Urothelium cell line (cell line): ENCODE measurements around the gene C9orf72.
A peak's percentile ranks its signal among the peaks of the same experiment; 100 is the strongest.

Experiments used
- DNase-seq: peaks from one replicate; pipeline ENCODE4 v3.0.0; 2011; ENCODE audit warnings: low spot score, mixed read lengths
- FAIRE-seq: peaks from 2 replicates; lab custom pipeline; 2011; peaks lifted over from hg19 to GRCh38; lab: Jason Lieb, UNC

C9orf72 gene

DNA sequence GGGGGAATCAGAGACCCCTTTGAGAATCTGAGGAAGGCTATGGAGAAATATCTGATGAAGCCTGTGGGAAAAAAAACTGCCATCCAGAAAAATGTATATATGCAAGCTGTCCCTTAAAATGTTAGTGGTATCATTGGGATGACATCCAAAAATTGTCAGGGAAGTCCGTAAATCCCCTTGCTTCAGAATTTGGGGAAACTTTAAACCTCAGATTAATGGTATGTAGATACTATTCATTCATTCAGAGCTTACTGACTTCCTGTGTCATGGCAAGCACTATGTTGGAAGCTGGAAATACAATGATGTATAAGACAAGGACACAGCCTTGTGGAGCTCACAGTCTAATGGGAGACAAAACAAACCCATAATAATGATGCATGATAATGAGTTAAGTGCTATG is 32.8 kb downstream of the C9orf72 start:
- DNase-seq (no peak), FAIRE-seq (no peak)

DNA sequence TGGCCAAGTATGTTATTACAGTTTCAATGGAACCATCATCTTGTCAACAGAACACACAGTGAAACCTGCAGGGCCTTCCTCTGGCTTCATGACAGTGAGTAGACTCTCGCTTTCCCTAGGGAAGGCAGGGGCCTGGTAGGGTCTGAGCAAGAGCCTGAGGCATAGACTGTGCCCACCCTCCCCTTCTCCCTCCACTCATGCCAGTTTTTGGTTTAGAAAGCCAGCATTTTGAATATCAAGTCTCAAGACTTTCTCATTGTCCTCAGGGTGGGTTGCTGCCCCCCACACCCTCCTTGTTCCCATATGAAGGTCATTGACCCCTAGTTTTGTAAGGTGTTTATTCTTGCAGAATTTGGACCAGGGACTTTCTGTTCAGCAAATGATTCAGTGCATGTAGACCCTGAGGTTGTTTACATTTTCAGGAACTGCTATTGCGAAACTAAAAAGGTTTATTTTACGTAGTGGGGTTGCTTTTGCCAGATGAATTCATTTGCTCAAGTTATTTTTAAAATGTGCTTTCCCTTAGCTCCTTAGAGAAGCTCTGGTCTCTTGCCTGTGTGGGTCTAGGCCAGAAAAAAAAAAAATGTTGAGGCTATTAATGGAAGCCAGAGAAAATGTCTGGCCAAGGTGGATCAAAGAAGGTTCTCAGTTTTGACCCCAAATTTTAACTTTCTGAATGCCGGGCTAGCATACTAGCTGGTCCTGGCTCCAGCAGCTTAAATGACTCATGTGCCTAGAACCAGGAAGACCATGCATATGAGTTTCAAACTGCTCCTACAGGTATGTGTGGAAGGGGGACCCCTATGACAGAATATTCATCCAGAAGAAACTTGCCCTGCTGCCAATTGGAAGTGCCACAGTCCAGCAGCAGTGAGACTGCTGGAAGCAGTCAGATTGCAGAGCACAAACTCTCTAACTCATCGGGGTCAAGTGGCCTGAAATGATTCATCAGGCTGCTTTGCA is 33.5 kb downstream of the C9orf72 start:
- no peak for FAIRE-seq
- DNase-seq = no peak

DNA sequence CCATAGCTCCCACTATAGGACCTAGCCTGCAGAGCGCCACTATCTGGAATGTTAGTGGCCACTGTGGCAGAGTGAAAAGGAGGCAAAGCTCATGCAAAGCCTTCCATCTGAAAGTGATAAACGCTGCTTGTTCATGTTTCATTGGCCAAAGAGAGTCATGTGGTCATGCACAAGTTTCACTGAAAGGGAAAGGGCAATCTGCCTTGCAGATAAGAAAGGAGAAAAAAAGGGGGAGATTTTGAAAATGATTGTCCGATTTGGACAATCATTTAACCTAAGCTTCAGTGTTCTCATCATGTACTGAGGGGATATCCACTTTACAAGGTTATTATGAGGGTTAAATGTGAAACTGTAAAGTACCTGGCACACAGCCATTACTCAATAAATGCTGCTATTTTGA is 34.6 kb downstream of the C9orf72 start:
- FAIRE-seq (no peak), DNase-seq (no peak)

DNA sequence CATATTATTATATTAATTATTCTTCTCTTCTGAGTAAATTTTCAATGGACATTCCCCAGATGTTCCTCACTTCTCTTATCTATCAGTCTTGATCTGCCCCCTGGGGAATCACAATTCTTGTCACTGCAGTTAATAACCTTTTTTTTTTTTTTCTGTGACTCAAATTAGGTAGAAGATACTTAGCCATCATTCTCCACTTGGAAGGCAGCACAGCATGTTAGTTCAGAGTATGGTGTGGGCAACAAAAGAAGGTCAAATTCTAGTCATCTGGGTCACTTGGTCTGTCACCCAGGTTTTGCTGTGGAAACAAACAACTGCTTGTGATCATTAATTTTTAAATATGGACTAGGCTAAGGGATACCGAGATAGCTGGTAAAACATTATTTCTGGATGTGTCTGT is 35.5 kb downstream of the C9orf72 start:
- DNase-seq (no peak), FAIRE-seq (no peak)

DNA sequence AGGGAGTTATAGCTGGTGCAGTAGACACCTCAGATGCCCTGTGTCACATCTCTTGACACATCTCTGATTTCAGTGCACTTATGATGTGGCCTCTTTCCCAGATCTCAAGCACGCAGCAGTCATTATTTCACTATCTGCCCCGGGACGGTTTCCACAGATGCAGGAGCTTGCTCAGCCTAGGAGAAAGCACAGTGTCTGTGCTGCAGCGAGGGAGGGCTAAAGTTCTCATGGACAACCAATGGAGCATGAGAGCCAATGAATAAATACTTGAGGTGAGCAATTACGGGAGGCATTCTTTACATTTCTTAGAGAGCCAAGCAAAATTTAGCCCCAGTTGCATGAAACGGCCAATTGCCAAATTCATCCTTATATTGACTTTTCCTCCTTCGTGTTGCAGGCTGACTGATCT is 36.2 kb downstream of the C9orf72 start:
- FAIRE-seq (peak; percentile 79), DNase-seq (no peak)

DNA sequence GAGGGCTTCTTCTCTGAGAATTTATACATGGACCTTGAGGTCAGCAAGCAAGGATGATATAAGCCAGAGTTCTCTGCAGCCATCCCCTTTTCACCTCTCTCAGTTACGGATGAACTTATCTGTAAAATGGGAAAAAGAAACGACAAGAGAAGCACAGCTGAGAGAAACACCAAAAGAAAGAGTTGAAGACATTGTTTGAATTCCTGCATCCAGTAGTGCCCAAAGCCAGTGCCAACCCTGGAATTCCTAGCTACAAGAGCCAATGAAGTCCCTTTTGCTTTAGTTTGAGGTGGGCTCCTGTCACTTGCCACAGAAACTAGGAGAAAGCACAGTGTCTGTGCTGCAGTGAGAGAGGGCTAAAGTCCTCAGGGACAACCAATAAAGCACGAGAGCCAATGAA is 37.1 kb downstream of the C9orf72 start:
- no peak for FAIRE-seq
- no peak for DNase-seq

DNA sequence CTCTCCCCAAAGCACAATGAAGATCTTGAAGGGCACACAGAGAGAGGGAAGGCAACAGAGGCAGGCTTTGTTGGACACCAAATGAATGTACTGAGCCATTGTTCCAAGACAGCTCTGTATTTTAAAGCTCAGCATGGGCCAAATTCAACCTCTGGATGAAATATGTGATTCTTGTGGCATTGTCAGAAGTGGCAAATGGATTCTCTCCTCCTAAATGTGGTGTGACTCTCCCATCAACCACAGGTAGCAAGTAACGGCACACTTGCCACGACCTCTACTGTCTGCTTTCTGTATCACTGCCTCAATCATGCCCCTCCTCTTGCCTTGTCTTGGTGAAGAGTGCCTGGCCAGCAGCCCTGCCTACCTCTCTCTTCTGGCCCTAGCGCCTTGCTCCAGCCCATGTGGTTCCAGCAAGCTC is 37.6 kb downstream of the C9orf72 start:
- DNase-seq (peak; percentile 42), FAIRE-seq (peak; percentile 79)

DNA sequence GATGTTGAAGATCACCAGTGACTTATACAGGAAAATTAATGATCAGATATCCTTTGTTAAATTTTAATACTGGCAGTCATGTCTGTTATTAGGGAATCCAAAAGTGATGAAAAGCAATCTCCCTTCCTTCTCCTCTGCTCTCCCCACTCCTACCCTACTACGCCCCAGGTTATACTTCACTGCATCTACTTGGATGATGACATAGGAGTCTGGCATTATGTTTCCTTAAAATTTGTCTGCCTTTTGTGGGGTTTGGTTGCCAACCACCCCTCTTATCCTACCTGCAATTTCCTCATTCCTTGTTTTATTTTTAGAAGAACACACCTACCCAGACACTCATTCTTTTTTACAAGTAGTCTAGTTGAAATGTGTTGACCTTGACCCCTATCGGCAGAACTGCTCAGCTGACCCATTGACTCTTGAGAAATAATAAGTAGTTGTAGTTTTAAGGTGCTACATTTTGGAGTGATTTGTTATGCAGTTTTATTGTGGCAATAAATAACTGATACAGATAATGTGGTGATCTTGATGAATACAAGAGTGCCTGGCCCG is 38.5 kb downstream of the C9orf72 start:
- DNase-seq (no peak), FAIRE-seq (peak; percentile 35)

DNA sequence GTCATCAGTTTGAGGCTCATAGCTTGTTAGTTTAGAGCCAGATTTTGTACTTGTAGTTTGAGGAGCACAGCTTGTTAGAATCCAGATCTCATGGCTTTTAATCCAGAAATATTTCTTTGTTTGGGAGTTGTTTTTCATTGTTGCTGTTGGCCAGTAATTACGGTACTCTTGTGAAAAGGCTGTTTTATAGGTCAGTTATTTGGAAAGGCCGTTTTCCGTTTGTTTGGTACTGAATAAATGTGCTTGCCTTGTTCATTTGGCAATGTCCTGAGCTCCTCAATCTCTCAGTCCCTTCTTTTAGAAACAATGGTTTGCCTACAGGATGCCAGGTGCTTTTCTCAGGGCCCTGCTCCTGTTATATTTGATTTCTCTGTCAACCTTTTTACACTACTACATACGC is 39.1 kb downstream of the C9orf72 start:
- DNase-seq (no peak), FAIRE-seq (no peak)

DNA sequence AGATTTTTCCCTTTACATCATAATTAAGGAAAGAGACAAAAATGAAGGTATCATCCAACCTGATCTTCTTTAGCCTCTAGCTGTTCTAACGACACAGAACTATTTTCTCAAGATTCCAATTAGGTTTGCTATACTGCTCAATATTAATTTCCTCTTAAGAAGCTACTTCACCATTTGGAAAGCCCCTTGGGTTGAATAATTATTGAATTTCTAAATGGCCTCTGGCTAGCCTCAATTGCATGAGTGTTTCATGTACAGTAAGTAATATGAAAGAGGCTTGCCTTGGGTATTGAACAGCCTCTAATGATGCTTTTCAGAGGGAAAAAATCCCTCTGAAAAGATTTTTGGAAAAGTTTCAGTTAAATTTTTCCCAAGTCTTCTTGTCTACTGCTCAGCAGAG is 40.0 kb downstream of the C9orf72 start:
- no peak for FAIRE-seq

DNA sequence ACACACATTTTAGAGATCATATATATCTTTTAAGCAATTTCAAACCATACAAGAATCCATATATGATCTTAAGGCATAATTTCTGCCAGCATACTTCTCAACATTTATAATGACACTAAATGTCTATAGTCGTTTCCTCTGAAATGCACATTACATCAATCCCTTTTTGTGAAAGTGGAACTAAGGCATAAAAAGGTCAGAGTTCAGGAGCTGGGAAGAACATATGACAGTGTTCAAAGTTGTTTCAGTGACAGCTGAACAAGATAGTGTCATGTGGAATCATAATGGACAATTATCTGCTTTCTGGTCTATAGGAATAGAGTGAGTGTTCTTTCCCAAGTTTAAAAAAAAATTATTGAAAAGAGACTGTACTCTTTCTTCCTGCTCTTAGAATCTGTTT is 41.2 kb downstream of the C9orf72 start:
- FAIRE-seq (no peak), DNase-seq (no peak)

More for the DNA sequence above, 40.0 kb downstream of the C9orf72 start:
- DNase-seq = no peak

DNA sequence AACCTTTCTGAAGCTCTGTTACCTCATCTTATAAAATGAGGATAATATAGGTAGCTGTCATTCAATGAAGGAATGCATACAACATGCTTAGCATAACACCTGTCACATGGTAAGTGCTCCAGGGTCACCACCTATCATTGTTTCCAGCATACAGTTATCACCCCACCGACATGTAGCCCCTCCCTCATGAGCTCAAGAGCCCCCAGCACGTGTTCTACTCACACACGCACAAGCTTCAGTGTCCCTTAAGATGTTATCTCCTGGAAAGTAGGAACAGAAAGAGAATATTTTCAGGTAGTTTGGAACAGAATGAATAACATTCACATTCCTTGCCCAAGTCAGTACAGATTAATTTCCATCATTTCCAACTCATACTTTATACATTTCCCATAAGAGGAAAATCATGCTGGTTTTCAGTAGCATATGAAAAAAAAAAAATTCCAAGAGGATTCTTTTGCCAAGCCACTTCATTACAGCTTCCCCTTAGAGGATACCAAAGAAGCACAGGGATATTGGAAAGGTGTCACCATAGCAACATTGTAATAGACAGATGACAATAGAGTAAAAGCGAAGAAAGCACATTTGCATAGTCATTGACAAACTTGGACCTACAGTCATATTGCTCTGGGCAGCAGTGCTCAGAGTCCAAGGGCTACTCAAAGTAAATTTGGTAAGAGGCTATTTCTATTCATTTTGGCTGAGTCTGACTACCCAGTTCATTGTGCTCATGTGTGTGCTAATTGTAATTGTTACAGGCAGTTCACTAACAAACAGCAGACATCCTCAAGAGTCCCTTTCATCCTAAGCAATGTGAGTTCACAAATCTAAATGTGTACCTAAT is 42.1 kb downstream of the C9orf72 start:
- peak; percentile 23 for FAIRE-seq

DNA sequence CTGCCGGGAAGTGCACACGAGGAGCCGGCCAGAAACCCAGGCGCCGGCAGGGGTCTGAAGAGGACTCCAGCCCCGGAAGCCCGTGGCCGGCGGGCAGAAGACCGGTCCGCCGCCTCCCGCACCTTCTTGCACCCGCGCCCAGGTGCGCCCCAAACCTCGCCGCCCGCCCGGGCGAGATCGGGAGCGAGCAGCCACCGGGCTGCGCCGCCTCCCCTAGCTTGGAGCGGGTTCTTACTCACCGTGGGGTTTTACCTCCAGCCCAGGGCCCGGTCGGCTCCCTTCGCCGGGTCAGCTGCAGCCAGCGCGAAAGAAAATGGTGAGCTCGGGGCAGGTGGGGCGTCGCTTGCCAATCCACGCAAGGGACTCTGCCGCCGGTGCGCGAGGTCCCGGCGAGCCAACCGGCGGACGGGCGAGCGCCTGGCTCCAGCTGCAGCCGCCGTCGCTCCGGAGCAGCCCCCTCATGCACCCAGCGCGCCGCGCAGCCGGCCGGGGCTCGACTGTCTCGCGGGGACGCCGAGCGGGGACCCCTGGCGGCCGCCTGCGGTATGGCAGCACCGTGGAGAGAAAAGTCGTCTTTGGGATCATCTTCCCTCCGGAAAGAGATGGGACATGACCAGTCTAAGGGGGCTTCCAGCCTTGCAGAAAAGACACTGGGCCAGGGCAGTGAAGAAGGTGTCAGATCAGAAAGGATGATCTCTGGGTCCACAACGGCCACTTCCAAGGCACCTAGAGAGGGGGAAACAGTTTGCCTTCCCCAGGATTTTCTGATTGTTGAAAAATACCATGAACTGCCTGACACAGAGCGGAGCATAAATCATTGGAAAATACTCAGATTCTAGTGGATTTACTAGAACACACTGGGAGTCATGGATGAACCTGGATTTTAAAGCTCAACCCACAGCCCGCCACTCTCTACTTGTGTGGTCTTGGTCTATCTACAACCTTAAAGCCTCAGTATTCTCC is 43.7 kb downstream of the C9orf72 start, which contains the start of gene MOB3B:
Gene MOB3B (minus strand): TSS at position 499 of the 963 bp plus-strand sequence. CDS start 74,264 bp downstream, outside the sequence.
- FAIRE-seq = peak; percentile 71
- peak; percentile 93 for DNase-seq

More for the DNA sequence above, 42.1 kb downstream of the C9orf72 start:
- DNase-seq = no peak

DNA sequence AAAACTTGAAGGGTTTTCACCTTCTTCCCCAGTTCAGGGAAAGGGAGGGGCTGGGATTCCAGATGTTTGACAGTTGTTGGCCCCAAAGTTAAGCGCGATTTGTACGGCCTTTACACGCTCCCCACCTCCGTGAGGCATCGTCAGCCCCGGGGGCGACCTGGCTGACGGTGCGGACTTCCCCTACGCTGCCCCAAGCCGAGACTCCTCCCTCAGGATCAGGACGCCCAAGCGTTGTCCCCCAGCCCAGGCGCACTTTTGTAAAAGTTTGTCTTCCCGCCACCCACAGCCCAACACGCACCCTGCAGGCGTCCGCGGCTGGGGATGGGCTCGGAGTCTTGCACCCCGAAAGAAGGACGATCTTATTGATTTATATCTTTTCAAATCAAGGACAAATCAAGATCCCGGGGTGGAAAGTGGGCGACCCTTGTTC is 44.4 kb downstream of the C9orf72 start:
- FAIRE-seq = no peak
- no peak for DNase-seq

DNA sequence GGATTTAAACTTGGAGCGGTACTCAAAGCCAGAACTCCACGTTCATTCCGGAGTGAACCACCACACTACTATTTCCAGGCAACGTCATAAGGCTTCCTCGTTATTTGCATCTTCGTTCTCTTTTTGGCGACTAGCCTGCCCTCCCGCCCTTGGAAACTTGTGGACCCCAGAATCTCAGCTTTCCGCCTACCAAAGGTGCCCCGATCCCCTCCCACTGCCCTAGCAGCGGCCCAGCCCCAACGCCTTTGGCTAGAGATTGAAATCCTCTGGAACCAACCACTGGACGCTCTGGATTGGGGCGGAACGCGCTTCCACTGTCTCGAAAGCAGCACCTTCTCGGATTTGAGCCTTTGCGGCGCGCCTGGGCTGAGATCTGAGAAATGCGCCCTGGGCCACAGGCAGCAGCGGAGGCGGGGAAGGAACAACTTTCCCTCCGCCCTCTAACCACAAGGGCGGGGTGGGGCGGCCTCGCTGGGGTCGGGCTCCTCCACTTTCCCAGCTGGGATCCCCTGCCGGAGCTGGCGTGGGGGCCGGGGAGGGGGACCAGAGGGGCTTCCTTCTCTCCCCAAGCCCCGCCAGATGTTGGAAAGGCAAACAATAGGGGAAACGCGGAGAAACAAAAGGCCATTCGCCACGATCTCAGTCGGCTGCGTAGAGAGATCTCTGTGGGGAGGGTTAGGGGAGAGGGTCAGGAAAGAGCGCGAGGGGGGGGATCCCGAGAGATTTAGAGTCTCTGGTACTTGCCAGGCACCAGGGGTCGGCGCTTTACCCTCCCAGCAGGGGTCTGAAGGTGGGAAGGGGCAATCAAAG is 45.0 kb downstream of the C9orf72 start:
- DNase-seq (no peak), FAIRE-seq (peak; percentile 67)

DNA sequence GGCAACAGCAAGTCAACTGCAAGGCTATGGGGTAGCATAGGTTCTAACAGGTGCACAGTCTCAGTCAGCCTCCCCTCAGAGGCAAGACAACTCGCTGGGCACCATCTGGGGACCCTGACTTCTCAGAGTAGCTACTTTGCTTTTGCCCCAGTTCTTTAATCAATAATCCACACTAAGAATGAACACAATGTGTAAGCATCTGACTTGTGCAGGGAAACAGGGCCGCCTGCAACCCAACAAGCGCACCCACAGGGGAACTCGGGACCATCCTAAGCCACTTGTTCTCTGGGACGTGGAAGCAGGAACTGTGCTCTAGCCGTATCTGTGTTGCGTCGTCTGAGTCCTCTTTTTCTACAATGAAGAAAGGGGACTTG is 45.6 kb downstream of the C9orf72 start:
- no peak for FAIRE-seq
- DNase-seq = no peak

DNA sequence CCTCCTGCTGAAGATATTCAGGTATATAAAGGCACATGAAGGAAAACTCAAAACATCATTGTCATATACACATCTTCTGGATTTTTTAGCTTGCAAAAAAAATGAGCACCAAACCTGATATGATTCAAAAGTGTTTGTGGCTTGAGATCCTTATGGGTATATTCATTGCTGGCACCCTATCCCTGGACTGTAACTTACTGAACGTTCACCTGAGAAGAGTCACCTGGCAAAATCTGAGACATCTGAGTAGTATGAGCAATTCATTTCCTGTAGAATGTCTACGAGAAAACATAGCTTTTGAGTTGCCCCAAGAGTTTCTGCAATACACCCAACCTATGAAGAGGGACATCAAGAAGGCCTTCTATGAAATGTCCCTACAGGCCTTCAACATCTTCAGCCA is 49.0 kb downstream of the C9orf72 start, which contains the start of gene IFNK:
Gene IFNK (plus strand): TSS at position 55 of the 400 bp plus-strand sequence. CDS start 47 bp downstream, at position 102.
- no peak for DNase-seq
- peak; percentile 42 for FAIRE-seq

DNA sequence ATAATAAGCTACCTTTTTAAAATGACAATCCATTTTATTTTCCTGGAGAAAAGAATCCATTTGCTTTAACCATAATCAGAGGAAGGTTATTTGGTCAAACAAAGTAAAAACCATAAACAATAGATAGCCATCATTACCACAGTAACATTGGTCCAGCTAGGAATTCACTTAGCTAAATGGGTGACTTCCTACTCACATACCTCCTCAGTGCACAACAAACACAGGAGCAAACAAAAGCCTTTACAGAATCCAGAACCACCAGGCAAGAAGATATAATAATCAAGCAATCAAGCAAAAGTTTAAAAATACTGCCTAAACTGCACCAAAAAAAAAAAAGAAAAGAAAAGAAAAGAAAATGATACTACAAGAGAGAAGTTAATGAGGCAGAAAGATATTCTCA is 50.1 kb downstream of the C9orf72 start:
- peak; percentile 55 for FAIRE-seq

DNA sequence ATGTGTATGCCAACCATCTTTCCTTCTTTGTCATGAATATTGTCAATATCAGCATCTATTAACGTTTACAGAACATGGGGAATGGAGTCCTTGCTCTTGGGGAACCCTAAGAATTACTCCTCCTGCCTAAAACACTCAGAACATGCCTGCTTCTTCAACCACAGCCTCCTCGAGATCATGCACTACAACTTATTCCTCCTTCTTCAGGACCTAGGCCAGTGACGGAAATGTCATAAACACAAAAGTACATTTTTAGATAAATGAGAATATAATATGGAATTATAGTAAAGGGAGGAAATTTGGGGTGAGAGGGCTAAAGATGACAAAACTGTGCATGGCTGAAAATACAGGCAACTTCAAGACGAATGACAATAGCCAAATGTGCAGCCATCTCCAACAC is 52.3 kb downstream of the C9orf72 start:
- no peak for FAIRE-seq
- no peak for DNase-seq

More for the DNA sequence above, 50.1 kb downstream of the C9orf72 start:
- DNase-seq = no peak
